ENCODE measurements around the gene RAB37. TPM values are rescaled to one million over a fixed set of nuclear protein-coding genes. Genes with fewer than 3 reads are reported as not detected.

RAB37 gene
- total RNA-seq, result 0.69 TPM

- no peak for DNase-seq
These were observed at the start of gene RAB37 for GRCh38 chr17:74736513-74737298. TSS of gene RAB37 (plus strand) at chr17:74737256. CDS start at chr17:74737273, 17 bp downstream.

GRCh38 chr17:74687886-74688285, 49.2 kb upstream of the RAB37 start:
- DNase-seq, result no peak

GRCh38 chr17:74690409-74690825, 46.6 kb upstream of the RAB37 start:
- no peak for DNase-seq

- DNase-seq, result no peak
These were observed 45.9 kb upstream of the RAB37 start for GRCh38 chr17:74691151-74691550.

DNA sequence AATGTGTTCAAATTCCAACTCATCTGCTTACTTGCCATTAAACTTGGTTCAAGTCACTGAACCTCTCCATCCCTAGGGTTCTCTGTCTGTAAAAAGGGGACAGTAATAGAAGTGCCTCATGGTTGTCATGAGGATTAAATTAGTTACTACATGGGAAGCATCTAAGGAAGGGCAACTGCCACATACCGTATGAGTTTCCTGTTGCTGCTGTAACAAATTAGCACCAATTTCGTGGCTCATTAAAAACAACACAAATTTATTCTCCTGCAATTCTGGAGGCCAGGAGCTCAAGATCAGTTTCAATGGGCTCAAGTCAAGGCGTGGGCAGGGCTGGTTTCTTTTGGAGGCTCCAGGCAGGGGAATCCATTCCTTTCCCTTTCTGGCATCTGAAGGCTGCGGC, 43.0 kb upstream of the RAB37 start:
- no peak for DNase-seq

GRCh38 chr17:74695629-74696028, 41.4 kb upstream of the RAB37 start:
- DNase-seq, result no peak

DNA sequence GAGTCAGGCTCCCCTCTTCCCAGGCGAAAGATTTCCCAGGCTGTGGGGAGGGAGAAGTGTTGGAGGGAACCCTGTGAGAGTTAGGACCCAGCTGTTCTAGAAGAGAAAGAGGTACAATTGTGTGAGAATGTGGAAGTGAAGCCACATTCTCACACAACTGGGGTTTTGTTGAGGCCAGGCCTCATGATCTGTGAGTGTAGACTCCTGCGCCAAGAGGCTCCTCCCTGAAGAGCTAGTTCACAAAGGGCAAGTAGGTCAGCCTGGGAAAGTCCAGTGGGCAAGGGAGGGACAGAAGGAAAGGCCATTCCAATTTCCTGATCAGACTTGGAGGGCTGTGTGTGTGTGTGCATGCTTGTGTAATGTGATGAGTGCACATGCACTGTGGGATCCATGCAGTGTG, 39.5 kb upstream of the RAB37 start:
- no peak for DNase-seq

DNA sequence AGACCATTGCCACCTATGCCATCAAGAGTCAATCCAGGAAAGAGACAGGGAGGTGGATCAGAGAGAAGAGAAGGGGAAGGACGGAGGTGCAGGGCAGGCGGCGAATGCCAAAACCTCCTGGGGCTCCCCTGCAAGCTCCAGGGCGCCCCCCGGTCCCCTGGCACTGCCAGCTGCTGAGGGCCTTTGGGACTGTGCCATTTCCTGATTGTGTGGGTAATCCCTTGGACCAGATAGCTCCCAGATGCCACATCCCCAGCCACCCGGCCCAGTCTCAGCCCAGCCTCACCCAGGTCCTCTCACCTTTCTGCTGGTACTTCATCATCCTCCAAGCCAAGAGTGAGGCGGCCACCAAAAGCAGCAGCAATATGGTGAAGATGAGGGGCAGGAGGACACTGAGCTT, 39.0 kb upstream of the RAB37 start:
- no peak for DNase-seq

DNA sequence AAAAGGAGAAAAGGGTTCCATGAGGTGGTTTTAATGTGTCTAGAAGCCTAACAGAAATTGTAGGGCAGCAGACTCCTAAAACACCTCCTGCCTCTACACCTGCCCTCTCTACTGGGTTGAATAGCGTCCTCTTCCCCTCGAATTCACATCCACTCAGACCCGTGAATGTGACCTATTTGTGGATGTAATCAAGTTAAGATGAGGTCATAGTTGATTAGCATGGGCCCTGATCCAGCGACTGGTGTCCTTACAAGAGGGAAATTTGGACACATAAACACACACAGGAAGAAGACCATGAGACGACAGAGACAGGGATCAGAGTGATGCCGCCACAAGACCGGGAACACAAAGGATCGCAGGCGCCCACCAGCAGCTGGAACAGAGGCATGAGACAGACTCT, 37.8 kb upstream of the RAB37 start:
- DNase-seq, result no peak

DNA sequence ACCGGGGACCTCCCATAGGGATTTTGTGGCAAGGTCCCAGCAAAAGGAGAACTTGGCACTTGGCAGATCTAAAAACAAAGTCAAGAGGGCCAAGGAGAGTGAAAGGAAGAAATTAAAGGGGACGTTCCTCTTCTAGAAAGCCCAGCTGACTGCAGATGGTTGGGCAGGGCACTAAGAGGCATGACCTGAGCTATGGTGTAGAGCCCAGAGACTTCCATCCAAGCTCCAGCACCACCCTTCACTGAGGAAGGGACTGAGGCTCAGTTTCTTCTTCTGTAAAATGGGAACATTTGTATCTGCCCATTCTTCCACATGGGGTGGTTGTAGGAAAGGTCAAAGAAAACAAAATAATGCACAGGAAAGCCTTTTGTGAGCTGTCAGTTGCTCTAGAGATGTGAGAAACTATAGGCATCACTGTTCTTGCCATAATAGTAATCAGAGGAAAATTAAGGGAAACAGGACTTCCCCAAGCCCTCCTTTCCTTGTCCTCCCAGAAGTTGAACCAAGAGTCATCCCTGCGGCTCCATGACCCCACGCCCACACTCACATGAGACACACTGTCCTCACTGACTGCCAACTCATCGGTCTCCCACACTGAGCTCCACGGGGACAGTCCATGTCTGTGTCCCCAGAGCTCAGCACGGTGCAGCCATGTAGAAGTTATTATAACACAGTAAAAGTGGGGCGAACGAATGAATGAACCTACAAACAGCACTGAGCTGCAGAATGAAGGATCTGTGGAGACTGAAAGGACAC, 34.8 kb upstream of the RAB37 start:
- DNase-seq, result no peak

GRCh38 chr17:74703311-74703710, 33.7 kb upstream of the RAB37 start:
- DNase-seq, result no peak

DNA sequence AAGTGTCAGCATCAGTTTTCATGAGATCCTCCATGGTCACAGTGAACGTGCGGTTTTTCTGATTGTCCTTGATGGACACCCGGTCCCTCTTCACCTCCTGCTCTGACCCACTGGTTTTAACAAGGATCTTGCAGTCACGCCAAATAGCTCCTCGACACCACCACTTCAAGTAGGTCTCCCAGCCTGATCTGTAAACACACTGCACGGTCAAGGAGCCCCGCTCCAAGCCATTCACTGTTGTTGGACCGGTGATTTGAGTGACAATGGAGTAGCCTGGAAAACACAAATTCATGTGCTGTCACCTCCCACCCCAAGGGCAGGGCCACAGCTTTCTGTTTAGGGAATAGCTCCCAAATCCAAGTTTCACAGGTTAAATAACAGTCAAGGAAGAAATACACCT, 32.5 kb upstream of the RAB37 start:
- DNase-seq, result no peak

GRCh38 chr17:74711058-74711824, 25.8 kb upstream of the RAB37 start:
- DNase-seq, result no peak

- DNase-seq, result no peak
These were observed 24.8 kb upstream of the RAB37 start for GRCh38 chr17:74712301-74712700.

DNA sequence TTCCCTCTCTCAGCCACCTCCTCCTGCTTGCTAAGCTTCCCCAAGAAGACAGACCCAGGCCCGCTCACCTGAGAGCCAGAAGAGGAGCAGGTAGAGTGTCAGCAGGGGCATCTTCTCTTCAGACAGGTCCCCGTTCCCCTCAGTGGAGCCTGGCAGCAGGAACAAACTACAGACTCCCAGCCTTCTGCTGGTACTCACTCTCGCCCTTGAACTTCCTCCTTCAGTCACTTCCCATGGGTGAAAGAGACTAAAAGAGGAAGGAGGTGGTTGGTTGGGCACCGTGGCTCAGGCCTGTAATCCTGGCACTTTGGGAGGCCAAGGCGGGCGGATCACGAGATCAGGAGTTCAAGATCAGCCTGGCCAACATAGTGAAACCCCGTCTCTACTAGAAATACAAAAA, 24.3 kb upstream of the RAB37 start, which contains the start of gene CD300LF:
Gene CD300LF, minus strand, starts transcription at position 168 of the 400 bp plus-strand sequence. Its CDS starts 57 bp downstream, at position 111.
- no peak for DNase-seq

- DNase-seq, result no peak
These were observed 23.8 kb upstream of the RAB37 start for GRCh38 chr17:74713171-74713755.

DNA sequence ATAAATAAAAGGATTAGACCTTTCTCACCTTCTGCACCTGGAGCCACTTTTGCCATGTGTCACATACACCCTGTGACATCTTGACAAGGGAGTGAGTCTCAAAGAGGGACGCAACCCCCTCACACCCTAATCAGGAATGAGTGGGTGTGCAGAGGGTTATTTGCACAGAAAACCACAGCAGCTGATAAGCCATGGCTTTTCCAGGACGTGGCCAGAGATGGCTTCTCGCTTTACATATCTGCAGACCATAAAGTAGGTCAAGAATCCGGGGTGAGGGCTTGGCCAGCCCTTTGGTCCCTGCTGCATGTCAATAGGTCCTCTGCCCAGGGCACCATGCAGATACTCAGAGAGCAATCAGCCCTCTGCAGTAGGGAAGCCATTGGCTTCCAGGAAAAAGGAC, 21.9 kb upstream of the RAB37 start:
- no peak for DNase-seq

- DNase-seq, result no peak
These were observed 16.6 kb upstream of the RAB37 start for GRCh38 chr17:74720506-74720905.

DNA sequence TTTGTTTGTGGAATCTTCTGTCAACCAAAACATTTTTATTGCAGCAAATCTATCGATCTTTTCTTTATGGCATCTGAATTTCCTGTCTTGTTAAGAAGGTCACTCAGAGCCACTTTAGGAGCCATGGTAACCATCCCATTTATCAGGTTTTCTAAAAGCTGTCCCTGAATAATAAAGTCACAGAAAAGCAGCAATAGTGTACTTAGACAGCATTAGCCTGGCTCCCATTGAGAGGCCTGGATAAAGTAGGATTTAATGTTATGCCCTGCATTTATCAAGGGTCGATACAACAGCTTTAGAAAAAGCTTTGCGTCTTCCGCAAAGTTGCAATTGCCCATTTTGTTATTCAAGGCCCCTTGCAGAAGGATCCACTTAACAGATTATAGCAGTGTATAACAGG, 14.3 kb upstream of the RAB37 start:
- DNase-seq, result no peak

DNA sequence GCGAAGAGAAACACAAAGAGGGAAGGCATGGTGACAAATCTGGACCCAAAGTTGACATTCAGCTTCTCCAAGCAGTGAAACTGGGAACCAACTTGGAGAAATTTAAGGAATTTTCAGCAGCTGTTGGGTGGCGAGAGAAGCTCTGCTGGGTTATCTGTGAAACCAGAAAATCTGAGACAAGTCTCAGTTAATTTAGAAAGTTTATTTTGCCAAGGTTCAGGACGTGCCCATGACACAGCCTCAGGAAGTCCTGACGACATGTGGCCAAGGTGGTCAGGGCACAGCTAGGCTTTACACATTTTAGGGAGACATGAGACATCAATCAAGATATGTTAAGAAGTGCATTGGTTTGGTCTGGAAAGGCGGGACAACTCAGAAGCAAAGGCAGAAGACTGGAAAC, 13.2 kb upstream of the RAB37 start:
- no peak for DNase-seq

GRCh38 chr17:74725111-74725510, 11.9 kb upstream of the RAB37 start:
- no peak for DNase-seq

DNA sequence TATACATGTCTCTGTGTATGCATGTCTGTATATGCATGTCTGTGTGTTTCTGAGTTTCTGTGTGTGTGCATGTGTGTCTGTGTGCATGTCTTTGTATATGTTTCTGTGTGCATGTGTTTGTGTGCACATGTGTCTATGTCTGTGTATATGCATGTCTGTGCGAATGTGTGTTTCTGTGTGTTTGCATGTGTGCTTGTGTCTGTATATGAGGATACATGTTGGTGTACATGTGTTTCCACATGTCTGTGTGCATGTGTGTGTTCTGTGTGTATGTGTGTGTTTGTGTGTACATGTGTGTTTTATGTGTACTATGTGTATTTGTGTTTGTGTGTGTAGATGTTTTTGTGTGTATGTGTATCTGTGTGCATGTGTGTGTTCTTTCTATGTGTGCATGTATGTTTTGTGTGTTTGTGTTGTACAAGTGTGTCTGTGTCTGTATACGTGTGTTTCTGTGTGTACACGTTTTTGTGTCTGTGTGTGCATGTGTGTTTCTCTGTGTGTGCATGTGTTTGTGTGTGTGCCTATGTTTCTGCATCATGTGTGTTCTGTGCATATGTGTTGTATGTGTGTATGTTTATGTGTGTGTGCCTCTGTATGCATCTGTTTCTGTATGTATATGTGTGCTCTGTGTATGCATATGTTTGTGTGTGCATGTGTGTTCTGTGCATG, 8.9 kb upstream of the RAB37 start:
- DNase-seq, result no peak

All from skin of body (tissue), 2 donors.